LHCN-M2 (cell line): Measurements from ENCODE around the gene NDUFS8. TPM values are rescaled to one million over a fixed set of nuclear protein-coding genes. Genes with fewer than 3 reads are reported as not detected.

Source experiments
- DNase-seq: peaks from one replicate; pipeline ENCODE4 v3.0.0-alpha.2; 2012; ENCODE audit warnings: low read depth
- total RNA-seq: library from RNA; depleted of rRNA; stranded (reverse); fragments of >200 nt; gene quantifications from 2 replicates; pipeline ENCODE4 v1.2.3, GENCODE V29; 2014

The NDUFS8 gene
- total RNA-seq, 1 experiment from 2014 or later = 171 TPM

DNA sequence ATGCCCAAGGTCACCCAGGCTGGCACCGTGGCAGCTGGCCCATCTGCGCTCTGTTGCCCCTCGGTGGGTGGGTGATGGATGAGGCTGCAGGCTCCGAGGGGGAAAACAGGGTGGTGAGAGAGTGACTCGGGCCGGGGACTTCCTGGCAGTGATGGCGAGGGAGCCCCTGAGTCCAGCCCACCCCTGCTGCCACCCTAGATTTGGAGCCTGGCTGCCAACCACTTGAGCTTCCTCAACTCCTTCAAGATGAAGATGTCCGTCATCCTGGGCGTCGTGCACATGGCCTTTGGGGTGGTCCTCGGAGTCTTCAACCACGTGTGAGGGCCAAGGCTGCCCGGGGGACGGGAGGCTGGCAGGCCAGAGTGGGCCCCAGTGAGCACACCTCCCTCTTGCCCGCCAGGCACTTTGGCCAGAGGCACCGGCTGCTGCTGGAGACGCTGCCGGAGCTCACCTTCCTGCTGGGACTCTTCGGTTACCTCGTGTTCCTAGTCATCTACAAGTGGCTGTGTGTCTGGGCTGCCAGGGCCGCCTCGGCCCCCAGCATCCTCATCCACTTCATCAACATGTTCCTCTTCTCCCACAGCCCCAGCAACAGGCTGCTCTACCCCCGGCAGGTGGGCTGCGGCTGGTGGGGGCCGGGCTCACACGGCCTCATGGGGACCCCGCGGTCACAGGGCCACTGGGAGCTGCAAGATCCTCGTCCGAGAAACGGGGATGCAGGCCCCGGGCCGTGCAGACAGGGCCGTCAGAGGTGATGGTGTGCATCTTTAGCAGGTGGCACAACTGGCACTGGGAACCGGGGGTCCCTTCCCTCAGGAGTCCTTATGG is 18.4 kb downstream of the NDUFS8 start:
- DNase-seq = no peak

DNA sequence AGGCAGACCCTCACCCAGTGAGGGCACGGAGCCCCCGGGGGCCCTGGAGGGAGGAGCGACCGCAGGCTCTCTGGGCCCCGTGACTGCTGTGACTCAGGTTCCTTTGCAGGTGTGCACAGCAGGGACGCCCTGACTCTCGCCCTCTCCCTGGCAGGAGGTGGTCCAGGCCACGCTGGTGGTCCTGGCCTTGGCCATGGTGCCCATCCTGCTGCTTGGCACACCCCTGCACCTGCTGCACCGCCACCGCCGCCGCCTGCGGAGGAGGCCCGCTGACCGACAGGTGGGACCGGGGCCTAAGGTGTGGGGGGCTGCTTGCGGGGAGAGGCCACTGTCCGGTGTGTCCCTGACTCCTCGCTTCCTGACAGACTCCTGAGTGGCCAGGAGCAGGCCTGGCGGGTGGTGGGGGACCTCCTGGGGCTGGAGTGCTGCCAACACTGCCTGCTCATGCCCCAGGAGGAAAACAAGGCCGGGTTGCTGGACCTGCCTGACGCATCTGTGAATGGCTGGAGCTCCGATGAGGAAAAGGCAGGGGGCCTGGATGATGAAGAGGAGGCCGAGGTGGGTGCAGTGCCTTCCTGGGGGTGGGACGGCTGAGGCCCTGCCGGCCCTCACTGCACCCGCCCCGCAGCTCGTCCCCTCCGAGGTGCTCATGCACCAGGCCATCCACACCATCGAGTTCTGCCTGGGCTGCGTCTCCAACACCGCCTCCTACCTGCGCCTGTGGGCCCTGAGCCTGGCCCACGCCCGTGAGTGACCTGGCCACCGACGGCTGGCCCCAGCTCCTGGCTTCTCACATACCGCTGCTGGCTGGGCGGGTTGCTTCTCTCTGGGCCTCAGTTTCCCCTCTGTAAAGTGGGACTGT is 19.3 kb downstream of the NDUFS8 start:
- DNase-seq = no peak

DNA sequence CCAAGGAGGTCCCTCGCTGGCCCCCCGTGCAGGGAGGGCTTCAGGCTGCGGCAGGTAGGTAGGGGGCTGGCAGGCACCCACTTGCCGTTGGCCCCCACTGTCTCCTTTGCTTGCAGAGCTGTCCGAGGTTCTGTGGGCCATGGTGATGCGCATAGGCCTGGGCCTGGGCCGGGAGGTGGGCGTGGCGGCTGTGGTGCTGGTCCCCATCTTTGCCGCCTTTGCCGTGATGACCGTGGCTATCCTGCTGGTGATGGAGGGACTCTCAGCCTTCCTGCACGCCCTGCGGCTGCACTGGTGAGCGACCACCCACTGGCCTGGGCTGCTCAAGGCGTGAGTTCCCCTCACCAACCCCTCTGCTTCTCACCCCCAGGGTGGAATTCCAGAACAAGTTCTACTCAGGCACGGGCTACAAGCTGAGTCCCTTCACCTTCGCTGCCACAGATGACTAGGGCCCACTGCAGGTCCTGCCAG is 19.9 kb downstream of the NDUFS8 start:
- DNase-seq = no peak

DNA sequence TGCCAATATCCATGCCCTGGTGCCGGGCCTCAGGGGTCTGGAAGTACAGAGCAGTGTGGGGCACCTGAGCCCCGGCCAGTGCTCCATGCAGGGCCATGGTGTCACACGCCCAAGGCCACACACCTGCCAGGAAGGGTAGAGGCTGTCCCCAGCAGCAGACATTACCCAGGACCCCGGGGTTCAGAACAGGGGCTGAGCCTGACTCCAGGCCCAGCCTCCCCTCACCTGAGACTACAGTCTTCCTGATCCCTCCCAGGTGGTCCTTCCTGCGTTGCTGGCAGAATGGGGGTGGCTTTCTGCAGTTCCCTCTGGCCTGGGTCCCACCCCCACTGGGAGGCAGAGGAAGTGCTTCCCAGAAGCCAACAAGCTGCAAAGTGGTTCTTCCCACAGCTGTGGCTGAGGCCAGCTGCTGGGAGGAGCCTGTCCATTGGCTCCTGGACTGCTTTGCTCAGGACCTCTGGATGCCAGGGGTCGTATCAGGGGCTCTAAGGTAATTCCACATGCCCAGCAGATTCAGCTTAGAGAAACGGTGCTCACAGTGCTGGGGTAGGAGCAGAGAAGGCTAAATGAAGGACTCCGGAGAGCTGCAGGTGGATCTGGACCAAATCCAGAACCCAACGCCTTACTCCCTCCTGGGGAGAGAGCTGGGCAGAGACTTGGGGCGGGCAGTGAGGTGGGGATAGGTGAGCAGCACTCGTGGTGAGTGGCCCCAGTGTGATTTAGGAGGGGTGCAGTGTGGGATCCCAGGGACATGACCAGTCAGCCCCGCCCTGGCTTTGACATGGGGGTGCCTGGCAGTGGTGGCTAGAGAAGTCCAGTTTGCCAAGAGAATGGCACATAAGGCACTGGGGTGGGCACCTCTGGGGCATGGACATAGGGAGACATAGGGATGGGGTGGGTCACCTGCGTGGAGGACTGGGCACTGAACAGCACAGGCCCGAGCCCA is 21.0 kb downstream of the NDUFS8 start:
- DNase-seq = no peak

DNA sequence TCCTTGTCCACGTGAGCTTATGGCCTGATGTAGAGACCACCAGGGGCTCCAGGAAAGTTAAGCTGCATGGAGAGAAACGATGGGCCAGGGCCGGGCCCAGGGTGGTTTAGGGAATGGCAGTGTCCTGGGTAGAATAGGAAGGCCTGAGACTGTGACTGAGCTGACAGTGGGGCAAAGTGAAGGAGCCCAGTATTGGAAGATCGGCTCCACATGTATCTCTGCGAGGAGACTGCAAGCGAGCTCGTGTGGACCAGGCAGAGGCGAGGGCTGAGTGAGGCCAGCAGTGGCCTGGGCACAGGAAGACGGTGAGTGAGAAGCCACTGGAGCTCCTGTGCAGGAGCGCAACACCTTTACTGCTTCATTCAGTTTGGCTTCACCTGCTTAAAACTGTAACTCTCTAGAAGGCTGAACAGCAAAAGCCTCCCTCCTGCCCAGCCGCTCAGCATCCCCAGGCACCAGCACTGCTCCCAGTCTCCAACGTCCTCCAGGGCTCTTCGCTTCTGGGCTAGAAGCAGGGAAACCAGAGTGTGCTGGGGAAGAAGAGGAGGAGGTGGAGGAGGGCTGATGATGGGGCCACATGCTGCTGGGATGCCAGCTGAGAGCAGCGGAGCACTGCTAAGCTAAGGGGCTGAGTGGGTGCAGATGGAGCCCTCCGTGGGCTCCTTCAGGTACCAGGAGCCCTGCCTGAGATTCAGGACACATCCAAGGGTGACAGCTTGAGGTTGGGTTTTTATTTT is 21.8 kb downstream of the NDUFS8 start:
- no peak for DNase-seq

DNA sequence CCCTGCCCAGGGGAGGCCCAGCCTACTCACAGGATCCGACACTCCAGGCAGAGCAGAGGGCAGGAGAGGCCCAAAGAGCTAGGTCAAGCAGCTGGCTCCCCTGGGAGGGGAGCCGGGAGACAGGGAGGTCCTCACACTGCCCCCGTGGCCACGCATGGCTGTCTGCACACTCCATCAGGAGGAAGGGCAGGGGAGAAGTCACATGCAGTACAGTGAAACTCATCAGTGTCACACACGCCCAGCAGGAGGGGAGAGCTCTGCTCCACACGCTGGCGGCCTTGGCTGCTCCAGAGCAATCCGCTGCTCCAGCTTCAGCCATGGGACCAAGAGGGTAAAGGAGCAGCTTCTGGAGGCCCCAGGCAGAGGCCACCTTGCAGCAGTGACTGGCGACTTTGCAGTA is 22.6 kb downstream of the NDUFS8 start:
- DNase-seq = no peak

DNA sequence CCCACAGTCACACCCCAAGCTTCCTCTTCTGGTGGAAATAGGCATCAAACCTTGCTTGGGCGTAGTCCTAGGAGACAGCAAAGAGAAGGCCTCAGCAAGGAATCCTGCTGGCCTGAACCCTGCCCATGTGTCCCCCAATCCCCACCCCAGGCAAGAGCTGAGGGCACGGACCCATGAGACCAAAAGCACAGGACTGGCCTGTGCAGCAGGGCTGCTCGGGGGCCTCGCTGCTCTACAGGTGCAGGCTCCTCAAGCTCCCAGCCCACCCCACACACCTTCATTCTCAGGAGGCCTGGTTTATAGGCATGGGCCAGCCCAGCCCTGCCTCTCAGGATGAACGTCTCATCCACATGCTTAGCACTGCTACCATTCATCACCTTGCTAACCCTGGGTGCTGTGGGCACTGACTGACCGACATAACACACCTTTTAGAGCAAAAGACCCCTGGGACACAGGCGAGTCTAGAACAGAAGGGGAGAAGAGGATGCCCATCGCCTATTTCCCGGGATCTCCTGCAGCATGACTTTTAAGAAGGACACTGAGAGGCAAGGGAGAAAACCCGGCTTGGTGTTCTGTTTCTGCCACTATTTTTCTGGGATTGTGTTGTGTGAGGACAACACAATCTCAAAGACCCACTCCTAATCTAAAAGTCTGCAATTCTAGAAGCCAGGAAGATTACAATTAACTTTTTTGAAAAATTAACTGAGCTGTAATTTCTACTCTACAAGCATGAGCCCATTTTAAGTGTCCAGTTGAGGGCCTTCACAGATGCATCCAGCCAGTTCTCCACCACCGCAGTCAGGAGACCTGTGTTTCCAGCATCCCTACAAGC is 23.7 kb downstream of the NDUFS8 start:
- DNase-seq = no peak

DNA sequence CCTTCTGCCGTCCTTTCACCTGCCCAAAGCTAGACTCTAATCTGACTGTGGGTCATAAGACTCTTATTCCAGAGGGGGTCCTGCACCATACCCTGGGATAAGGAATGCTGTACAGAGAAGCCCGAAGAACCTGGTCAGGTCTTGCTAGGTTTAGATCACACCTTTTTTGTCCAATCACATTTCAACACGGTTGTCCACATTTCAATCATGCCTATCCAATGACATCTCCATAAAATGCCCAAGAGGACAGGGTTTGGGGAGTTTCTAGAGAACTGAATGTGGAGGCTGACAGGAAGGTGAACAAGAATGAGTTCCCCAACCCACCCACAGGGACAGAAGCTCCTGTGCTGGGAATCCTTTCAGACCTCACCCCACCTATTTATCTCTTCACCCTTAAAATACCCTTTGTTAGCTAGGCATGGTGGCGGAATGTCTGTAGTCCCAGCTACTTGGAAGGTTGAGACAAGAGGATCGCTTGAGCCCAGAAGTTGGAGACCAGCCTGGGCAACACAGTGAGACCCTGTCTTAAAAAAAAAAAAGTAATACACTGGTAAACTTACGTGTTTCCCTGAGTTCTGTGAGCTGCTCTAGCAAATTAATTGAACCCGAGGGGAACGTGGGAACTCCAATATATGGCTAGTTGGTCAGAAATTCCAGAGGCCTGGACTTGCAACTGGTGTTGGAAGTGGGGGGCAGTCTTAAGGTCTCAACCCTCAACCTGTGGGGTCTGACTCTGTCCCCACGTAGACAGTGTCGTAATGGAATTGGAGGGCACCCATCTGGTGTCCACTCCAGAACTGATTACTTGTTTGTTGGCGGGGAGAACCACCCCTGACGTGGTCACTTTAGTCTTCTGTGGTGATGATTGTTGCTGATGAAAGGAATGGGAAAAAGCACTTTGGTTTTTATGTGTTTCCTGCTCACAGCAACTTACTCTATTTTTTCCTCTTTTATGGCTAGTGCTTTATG is 26.1 kb downstream of the NDUFS8 start:
- DNase-seq = no peak

DNA sequence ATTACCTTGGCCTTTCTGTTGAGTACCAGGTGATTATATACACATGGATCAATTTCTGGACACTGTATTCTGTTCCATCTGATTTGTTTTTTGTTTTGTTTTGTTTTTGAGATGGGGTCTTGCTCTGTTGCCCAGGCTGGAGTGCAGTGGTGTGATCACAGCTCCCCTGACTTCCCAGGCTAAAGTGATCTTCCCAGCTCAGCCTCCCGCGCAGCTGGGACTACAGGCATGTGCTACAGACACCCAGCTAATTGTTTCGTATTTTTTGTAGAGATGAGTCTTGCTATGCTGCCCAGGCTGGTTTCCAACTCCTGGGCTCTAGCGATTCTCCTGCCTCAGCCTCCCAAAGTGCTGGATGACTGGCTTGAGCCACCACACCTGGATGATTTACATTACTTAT is 27.3 kb downstream of the NDUFS8 start:
- no peak for DNase-seq

DNA sequence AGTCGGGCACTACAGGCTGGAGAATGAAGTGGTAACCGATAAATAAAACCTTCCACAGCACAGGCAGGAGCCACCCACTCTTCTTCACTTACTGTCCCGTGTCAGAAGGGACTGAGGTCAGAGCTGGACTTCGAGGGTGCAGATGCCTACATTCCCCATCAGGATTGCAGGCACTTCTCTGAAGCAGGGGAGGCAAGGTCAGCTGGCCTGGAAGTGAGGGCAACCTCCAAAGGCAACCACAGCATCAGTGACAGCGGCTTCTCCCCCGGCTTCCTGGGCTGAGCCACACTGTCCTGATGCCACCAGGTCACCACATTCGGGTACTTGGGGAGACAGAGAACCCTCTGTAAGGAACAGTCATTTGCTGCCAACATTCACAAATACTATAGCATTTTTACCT is 31.0 kb downstream of the NDUFS8 start:
- no peak for DNase-seq

DNA sequence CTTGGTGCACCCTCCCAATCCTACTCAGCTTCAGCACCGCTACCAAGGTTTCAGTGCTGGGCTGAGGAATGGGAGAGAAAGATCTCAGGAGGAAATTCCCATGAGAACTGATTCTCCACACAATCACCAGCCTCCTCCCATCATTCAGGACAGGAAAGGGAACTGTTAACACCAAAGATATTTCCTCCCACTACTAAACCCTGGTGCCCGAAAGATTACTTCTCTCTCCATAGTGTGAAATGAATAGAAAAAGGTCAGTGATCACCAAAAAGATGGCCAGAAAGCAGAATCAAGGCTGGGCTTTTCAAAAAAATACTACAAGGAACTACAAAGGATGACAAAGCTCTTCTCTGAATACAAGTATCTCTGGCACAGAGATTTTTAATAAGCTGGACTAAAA is 34.4 kb downstream of the NDUFS8 start:
- DNase-seq = no peak

DNA sequence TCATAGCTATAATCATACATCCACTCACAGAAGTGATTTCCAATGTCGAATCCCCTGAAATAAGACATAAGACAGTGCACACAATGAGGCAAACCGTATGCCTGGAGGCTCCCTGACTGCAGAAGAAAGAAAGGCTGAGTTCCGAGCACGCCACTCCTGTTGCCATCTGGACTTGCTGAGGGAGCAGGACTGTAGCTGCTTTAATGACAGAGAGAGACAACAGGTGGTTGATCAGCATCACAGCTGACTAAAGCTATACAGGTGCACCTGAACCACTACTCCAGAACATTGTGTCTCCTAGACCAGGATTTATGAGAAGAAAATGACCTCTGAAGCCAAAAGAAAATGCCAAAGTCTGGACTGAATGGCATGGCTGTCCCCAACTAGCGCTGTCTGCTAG is 35.4 kb downstream of the NDUFS8 start:
- no peak for DNase-seq

DNA sequence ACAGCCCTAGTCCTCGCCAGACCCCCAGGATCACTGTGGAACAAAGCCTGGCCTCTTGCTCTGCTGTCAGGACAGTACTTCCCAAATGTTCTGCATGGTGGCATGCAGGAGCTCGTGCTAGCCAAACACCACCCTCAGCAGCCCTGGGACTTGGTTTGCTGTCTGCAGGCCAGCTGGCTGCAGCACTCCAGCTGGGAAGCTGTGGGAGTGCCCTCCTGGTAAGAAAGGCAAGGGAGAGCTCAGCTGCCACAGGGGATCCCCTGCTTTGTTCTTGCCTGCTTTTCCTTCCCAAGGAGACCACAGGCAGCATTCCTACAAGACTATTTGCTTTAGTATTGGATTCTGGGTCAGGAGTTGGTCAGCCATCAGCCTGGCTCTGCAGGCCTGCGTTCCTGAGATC is 36.3 kb downstream of the NDUFS8 start:
- DNase-seq = no peak

DNA sequence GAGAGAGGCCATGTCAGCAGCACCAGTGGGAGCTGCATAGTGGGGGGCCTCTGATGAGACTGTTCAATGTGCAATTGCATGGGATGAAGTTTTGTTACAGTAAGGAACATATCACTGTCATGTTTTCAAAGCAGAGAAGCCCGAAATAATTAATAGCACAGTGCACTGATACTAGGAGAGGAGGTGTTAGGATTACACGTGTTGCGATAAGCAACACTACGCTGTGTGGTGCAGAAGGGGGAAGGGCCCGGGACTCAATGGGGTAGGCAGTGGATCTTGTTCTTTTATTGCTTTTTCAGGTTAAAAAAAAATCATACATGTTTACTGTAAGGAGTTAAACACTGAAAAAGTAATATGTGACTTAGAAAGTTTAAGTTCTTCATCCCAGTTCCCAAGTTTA is 37.5 kb downstream of the NDUFS8 start:
- DNase-seq = no peak

DNA sequence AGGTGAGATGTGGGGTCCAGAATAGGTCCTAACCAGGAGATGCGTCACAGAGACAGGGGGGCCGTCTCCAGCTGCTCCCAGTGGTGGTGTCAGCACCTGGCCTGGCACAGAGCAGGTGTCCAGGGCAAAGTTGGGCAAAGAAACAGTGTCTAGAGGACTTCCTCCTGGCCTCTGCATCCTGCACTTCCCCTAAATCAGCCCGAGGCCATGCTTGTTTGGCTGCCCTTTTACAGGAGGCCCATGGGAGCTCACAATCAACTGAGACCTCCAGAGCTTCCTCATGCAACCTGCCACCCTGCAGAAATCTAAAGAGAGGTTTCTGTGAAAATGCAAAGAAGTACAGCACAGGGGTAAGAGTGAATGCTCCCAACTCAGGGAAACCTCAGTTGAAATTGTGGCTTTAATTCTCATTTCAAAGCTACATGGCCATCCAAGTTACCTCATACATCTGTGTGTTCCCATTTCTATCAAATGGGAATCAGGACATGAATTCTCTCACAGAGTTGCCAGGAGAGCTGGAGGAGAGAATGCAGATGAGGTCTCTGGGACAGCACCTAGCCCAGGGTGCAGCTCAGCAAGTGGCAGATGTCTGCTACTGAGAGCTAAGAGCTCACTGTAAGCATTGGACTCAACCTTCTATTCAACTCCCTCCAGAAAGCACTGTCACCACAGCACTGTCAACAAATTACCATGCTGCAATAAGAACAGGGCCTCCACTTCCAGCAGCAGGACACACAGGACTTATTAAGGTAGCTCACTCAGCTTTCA is 41.0 kb downstream of the NDUFS8 start:
- no peak for DNase-seq

DNA sequence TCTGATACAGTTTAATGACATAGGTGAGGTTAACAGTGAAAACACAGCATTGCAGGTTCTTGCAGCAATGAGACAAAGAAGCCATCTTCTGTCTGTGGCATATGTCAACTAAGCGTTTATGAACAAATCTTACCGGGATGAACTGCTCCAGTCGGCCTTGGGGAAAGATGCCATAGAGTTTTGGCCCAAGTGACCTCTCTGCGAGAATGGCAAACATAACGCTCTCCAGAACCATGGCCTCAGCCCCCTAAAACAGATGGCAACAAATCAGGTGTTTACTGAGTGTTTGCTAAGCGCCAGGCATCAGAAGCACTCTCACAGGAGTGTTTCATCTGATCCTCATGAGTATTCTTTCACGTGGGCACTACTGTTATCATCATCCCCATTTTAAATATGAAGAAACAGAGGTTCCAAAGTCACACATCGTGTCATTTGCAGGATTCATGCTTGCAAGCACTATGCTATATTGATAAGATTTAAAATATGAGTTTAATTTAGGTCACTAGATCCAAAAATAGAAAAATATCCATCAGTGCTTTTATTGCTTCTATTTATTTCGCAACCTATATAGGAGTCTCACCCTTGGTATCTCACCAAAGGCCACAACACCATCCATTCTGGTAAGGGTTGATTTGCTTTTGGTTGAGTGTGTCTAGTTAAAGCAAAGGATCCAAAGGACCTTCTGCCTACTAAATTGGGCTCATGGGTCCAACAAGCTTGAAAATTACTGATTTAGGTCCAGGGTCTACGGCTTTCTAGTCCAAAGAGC is 44.3 kb downstream of the NDUFS8 start:
- no peak for DNase-seq

DNA sequence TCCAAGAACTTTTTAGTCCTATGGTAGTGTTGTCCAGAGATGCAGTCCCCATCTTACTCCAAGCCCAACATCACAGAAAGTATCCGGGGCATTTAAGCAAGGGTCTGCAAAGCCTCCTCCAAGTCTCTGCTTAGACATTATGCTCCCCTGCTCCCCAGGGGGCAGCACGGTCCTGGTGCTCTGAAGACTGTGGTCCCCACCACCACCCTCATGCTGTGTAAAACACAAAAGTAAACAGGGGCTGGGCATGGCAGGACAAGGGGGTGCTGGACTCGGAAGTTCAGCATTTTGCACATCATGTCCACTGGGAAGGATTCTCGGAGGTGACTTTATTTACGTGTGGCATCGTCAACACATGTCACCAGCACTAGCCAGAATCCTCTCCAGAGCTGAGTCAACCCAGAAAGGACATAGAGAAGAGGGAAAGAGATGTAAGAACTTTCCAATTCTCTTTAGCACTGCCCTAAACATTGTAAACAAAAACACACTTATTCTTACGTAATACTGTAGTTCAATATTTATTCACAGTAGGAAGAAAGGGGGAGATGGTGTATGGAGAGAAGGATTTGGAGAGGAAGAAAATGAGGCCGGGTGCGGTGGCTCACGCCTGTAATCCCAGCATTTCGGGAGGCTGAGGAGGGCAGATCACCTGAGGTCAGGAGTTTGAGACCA is 46.0 kb downstream of the NDUFS8 start:
- DNase-seq = no peak
